Measurements from ENCODE around the gene NGDN. TPM values are rescaled to one million over a fixed set of nuclear protein-coding genes. Genes with fewer than 3 reads are reported as not detected.

NGDN gene
- total and polyA plus RNA-seq, 2 donors (not counting 3 experiments of a cell fraction or from before 2014, with no cell fraction given): 25.6 to 36.5 TPM

DNA sequence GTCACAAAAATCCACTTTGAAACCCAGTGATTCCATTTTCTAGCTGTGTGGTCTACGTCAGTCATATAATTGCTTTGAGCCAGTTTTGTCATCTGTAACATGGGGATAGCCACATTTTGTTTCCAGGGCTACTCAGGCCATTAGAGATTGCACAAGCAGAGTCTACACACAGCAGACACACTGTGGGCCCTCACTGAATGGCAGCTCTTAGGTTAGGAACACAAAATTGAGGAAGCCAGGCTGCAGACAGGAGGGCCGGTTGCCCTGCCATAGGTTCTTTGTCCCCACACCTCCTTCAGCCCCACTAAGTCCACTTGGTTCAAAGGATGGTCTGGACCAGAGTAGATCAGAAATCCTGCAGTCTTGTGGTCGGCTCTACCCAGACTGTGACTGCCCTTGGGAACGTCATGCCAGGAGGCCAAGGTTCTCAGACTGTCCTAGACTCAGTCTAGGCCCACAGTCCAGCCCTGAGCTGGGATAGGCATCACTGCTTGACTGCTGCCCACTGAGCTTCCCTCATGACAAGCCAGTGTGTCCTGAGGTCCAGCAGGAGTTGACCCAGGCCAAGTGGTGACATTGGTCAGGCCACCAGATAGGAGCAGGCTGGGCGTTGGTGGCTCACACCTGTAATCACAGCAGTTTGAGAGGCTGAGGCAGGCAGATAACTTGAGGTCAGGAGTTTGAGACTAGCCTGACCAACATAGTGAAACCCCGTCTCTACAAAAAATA, 30.2 kb upstream of the NGDN start:
- Histone ChIP-seq H3K36me3 (ENCODE audit: control insufficient read depth in 2 of 2, extremely low read depth in 1 of 2, insufficient read depth in 2 of 2, low read length in 2 of 2) (no peaks in the 10 kb centered on the region), H2AFZ (ENCODE audit: low read depth, low read length) (no peak overlapping the region), H3K9ac (replicated peaks; ENCODE audit: extremely low read depth, insufficient read depth, low read length) (no peak overlapping the region), H3K9me3 (replicated peaks; ENCODE audit: control insufficient read depth, insufficient read depth, low read length) (no peaks in the 10 kb centered on the region), H3K27ac (ENCODE audit: insufficient read depth, low read depth, low read length) (no peak overlapping the region), H3K4me2 (ENCODE audit: insufficient read depth, low read length) (no peak overlapping the region), H3K27me3 (ENCODE audit: control insufficient read depth in 2 of 2, insufficient read depth in 2 of 2, low read length in 2 of 2) (no peaks in the 10 kb centered on the region), H4K20me1 (replicated peaks; ENCODE audit: control insufficient read depth, extremely low read depth, insufficient read depth, low read length) (no peaks in the 10 kb centered on the region), H3K4me1 (ENCODE audit: control insufficient read depth, extremely low read depth, insufficient read depth, low read length) (no peaks in the 10 kb centered on the region), H3K4me3 (replicated peaks in 1 of 3; ENCODE audit: insufficient read depth in 1 of 3, low read depth in 1 of 3, low read length in 3 of 3) (no peak overlapping the region), H3K79me2 (ENCODE audit: control insufficient read depth, insufficient read depth, low read length) (no peaks in the 10 kb centered on the region), H3K9me1 (replicated peaks; ENCODE audit: control insufficient read depth, extremely low read depth, insufficient read depth, low read length) (no peaks in the 10 kb centered on the region)
- CTCF ChIA-PET: interaction anchor here (0.7 kb wide), 1 partner anchor 71 kb away, joined by 3 read pairs; no protein-coding TSS in a partner anchor
- BruUV-seq (replicated peaks): no TSS peak
- POLR2A ChIA-PET: no interaction called here
- TF ChIP-seq CTCF (IDR thresholded peaks at IDR 0.05; ENCODE audit: extremely low read depth in 1 of 2, insufficient read depth in 1 of 2, low read depth in 1 of 2, low read length in 2 of 2) (no peak), POLR2A (IDR thresholded peaks at IDR 0.05; ENCODE audit: low read depth, low read length) (no peak), MYC (IDR thresholded peaks at IDR 0.05; ENCODE audit: low read depth, low read length) (no peak), POLR2AphosphoS5 (IDR thresholded peaks at IDR 0.05; ENCODE audit: insufficient read depth, low read depth, low read length) (no peak), JUN (IDR thresholded peaks at IDR 0.05; ENCODE audit: borderline replicate concordance, insufficient read depth, insufficient read length, low read depth) (no peak), FOS (IDR thresholded peaks at IDR 0.05; ENCODE audit: borderline replicate concordance, insufficient read depth, low read length) (no peak), EZH2 (IDR thresholded peaks at IDR 0.05; ENCODE audit: borderline replicate concordance, low read depth, low read length, severe bottlenecking) (no peak), GATA2 (IDR thresholded peaks at IDR 0.05; ENCODE audit: insufficient read depth, insufficient read length, low read depth, low read length) (no peak), MAX (IDR thresholded peaks at IDR 0.05; ENCODE audit: insufficient read depth, insufficient read length) (no peak)
- intact Hi-C loops (cut with micrococcal nuclease): no loop called here
- FAIRE-seq: no peak
- DNase-seq (ENCODE audit: low read depth, low spot score): no peak
- dilution Hi-C loops (cut with MboI; ENCODE audit: extremely low pct_ligation_motif_present, low sequenced_read_pairs): no loop called here
